Skin epidermis (tissue), 12 donors: ENCODE results near the gene LCLAT1.
"Not testable (repeated sequence)": the region's sequence is repeated elsewhere in the genome, so short reads cannot be mapped to it uniquely, and the experiment has no call there.

Experiments
- H3K27ac ChIP-seq, 21 experiments: fragments of 200-600 bp; sonication (generic) in 11 of 21; one replicate each; pipeline ENCODE4 v1.5.0; 2020; ENCODE audit warnings: mild to moderate bottlenecking in 3 of 21, inconsistent platforms in 2 of 21, moderate library complexity in 2 of 21
- H3K4me3 ChIP-seq, 7 experiments: fragments of 200-600 bp; sonication (generic) in 2 of 7; one replicate each; pipeline ENCODE4 v1.5.0; 2020; ENCODE audit warnings: inconsistent platforms in 2 of 7, mild to moderate bottlenecking in 2 of 7, moderate library complexity in 1 of 7

Gene LCLAT1

GRCh38 chr2:30448308-30448707 is 1.3 kb downstream of the LCLAT1 start:
- Histone ChIP-seq H3K27ac (peak overlapping the region in 3 of 21 experiments; percentile 86 to 90 (median 87)), H3K4me3 (peak overlapping the region in 1 of 7 experiments; percentile 97)

GRCh38 chr2:30448866-30449265 is 1.8 kb downstream of the LCLAT1 start:
- H3K4me3 ChIP-seq, result no peak overlapping the region
- no peak overlapping the region for H3K27ac ChIP-seq

GRCh38 chr2:30450025-30450424 is 3.0 kb downstream of the LCLAT1 start:
- H3K27ac ChIP-seq, result no peak overlapping the region
- H3K4me3 ChIP-seq, result no peak overlapping the region

- H3K27ac ChIP-seq, result no peak overlapping the region
- H3K4me3 ChIP-seq, result no peak overlapping the region
These were observed 6.5 kb downstream of the LCLAT1 start for GRCh38 chr2:30453498-30453897.

- H3K27ac ChIP-seq, result no peak overlapping the region
These were observed 7.5 kb downstream of the LCLAT1 start for GRCh38 chr2:30454571-30454970.

GRCh38 chr2:30455114-30455738 is 8.2 kb downstream of the LCLAT1 start:
- no peak overlapping the region for H3K4me3 ChIP-seq
- no peak overlapping the region for H3K27ac ChIP-seq

More at GRCh38 chr2:30454571-30454970, 7.5 kb downstream of the LCLAT1 start:
- H3K4me3 ChIP-seq, result no peak overlapping the region

- no peak overlapping the region for H3K4me3 ChIP-seq
- H3K27ac ChIP-seq, result no peak overlapping the region
These were observed 9.1 kb downstream of the LCLAT1 start for GRCh38 chr2:30456106-30456505.

GRCh38 chr2:30456579-30456978 is 9.5 kb downstream of the LCLAT1 start:
- Histone ChIP-seq H3K27ac (no peak overlapping the region), H3K4me3 (no peak overlapping the region)

GRCh38 chr2:30457296-30457695 is 10.2 kb downstream of the LCLAT1 start:
- H3K27ac ChIP-seq, result no peak overlapping the region

GRCh38 chr2:30459140-30459539 is 12.1 kb downstream of the LCLAT1 start:
- Histone ChIP-seq H3K4me3 (no peak overlapping the region), H3K27ac (no peak overlapping the region)

More at GRCh38 chr2:30457296-30457695, 10.2 kb downstream of the LCLAT1 start:
- no peak overlapping the region for H3K4me3 ChIP-seq

GRCh38 chr2:30462131-30462857 is 15.2 kb downstream of the LCLAT1 start:
- H3K27ac ChIP-seq, result no peak overlapping the region
- no peak overlapping the region for H3K4me3 ChIP-seq

- Histone ChIP-seq H3K27ac (no peak overlapping the region), H3K4me3 (no peak overlapping the region)
These were observed 16.5 kb downstream of the LCLAT1 start for GRCh38 chr2:30463535-30463934.

- Histone ChIP-seq H3K4me3 (no peak overlapping the region), H3K27ac (peak overlapping the region in 8 of 21 experiments; percentile 7 to 69 (median 26))
These were observed 17.6 kb downstream of the LCLAT1 start for GRCh38 chr2:30464544-30465170.

GRCh38 chr2:30465171-30465545 is 18.1 kb downstream of the LCLAT1 start:
- Histone ChIP-seq H3K27ac (peak overlapping the region in 8 of 21 experiments; percentile 7 to 69 (median 26)), H3K4me3 (no peak overlapping the region)

GRCh38 chr2:30466216-30466615 is 19.2 kb downstream of the LCLAT1 start:
- Histone ChIP-seq H3K4me3 (no peak overlapping the region), H3K27ac (no peak overlapping the region)

- not testable (repeated sequence) for H3K4me3 ChIP-seq, H3K27ac ChIP-seq
These were observed 20.2 kb downstream of the LCLAT1 start for GRCh38 chr2:30467062-30467826.

GRCh38 chr2:30470426-30470825 is 23.4 kb downstream of the LCLAT1 start:
- no peak overlapping the region for H3K4me3 ChIP-seq
- H3K27ac ChIP-seq, result no peak overlapping the region

GRCh38 chr2:30472326-30472725 is 25.3 kb downstream of the LCLAT1 start:
- Histone ChIP-seq H3K4me3 (no peak overlapping the region), H3K27ac (peak overlapping the region in 5 of 21 experiments; percentile 19 to 54 (median 39))

- Histone ChIP-seq H3K4me3 (no peak overlapping the region), H3K27ac (no peak overlapping the region)
These were observed 28.5 kb downstream of the LCLAT1 start for GRCh38 chr2:30475542-30475941.

- H3K27ac ChIP-seq, result no peak overlapping the region
- no peak overlapping the region for H3K4me3 ChIP-seq
These were observed 29.6 kb downstream of the LCLAT1 start for GRCh38 chr2:30476636-30477035.
